ENCODE results near the gene RND2. TPM values are rescaled to one million over a fixed set of nuclear protein-coding genes. Genes with fewer than 3 reads are reported as not detected.

The RND2 gene
- total RNA-seq, 1 donor = 0.36 TPM

- no peaks in the 10 kb centered on the region for H4K20me1 ChIP-seq (ENCODE audit: insufficient read depth, low read length)
- H3K36me3 ChIP-seq (ENCODE audit: insufficient read depth, low read length) = no peaks in the 10 kb centered on the region
- DNase-seq (ENCODE audit: insufficient read length, low spot score, missing footprints) = no peak
- no peak for TF ChIP-seq CTCF (IDR thresholded peaks at IDR 0.05; ENCODE audit: extremely low read depth, low read depth, low read length)
- H3K9me3 ChIP-seq (ENCODE audit: low read depth, low read length) = no peaks in the 10 kb centered on the region
- no peak overlapping the region for H3K27ac ChIP-seq (ENCODE audit: low read depth, low read length)
- H3K79me2 ChIP-seq (ENCODE audit: insufficient read depth, low read length) = no peaks in the 10 kb centered on the region
- no peak overlapping the region for H3K4me3 ChIP-seq (ENCODE audit: insufficient read depth, low read length)
- no peaks in the 10 kb centered on the region for H3K27me3 ChIP-seq (ENCODE audit: insufficient read depth, low read length)
- no peak overlapping the region for H3K4me2 ChIP-seq (ENCODE audit: insufficient read depth, low read length)
- no peak overlapping the region for H2AFZ ChIP-seq (ENCODE audit: low read length)
- H3K4me1 ChIP-seq (ENCODE audit: insufficient read depth, low read length) = no peaks in the 10 kb centered on the region
Measured at GRCh38 chr17:43070257-43070656, 45.2 kb downstream of the RND2 start.

GRCh38 chr17:43070872-43071271 is 45.8 kb downstream of the RND2 start:
- no peak for DNase-seq (ENCODE audit: insufficient read length, low spot score, missing footprints)
- H2AFZ ChIP-seq (ENCODE audit: low read length) = no peak overlapping the region
- no peaks in the 10 kb centered on the region for H3K36me3 ChIP-seq (ENCODE audit: insufficient read depth, low read length)
- H3K27ac ChIP-seq (ENCODE audit: low read depth, low read length) = no peak overlapping the region
- H3K27me3 ChIP-seq (ENCODE audit: insufficient read depth, low read length) = no peaks in the 10 kb centered on the region
- H4K20me1 ChIP-seq (ENCODE audit: insufficient read depth, low read length) = no peaks in the 10 kb centered on the region
- no peak overlapping the region for H3K4me2 ChIP-seq (ENCODE audit: insufficient read depth, low read length)
- H3K4me3 ChIP-seq (ENCODE audit: insufficient read depth, low read length) = no peak overlapping the region
- TF ChIP-seq CTCF (IDR thresholded peaks at IDR 0.05; ENCODE audit: extremely low read depth, low read depth, low read length) = no peak
- no peaks in the 10 kb centered on the region for H3K79me2 ChIP-seq (ENCODE audit: insufficient read depth, low read length)
- no peaks in the 10 kb centered on the region for H3K4me1 ChIP-seq (ENCODE audit: insufficient read depth, low read length)
- no peaks in the 10 kb centered on the region for H3K9me3 ChIP-seq (ENCODE audit: low read depth, low read length)

GRCh38 chr17:43074869-43075268 is 49.8 kb downstream of the RND2 start:
- no peaks in the 10 kb centered on the region for H3K4me1 ChIP-seq (ENCODE audit: insufficient read depth, low read length)
- H3K27ac ChIP-seq (ENCODE audit: low read depth, low read length) = no peak overlapping the region
- no peaks in the 10 kb centered on the region for H3K27me3 ChIP-seq (ENCODE audit: insufficient read depth, low read length)
- no peak for TF ChIP-seq CTCF (IDR thresholded peaks at IDR 0.05; ENCODE audit: extremely low read depth, low read depth, low read length)
- no peaks in the 10 kb centered on the region for H3K36me3 ChIP-seq (ENCODE audit: insufficient read depth, low read length)
- H3K79me2 ChIP-seq (ENCODE audit: insufficient read depth, low read length) = no peaks in the 10 kb centered on the region
- no peaks in the 10 kb centered on the region for H3K9me3 ChIP-seq (ENCODE audit: low read depth, low read length)
- H2AFZ ChIP-seq (ENCODE audit: low read length) = no peak overlapping the region
- no peak overlapping the region for H3K4me3 ChIP-seq (ENCODE audit: insufficient read depth, low read length)
- no peaks in the 10 kb centered on the region for H4K20me1 ChIP-seq (ENCODE audit: insufficient read depth, low read length)
- DNase-seq (ENCODE audit: insufficient read length, low spot score, missing footprints) = no peak
- H3K4me2 ChIP-seq (ENCODE audit: insufficient read depth, low read length) = no peak overlapping the region

- Histone ChIP-seq H4K20me1 (ENCODE audit: insufficient read depth, low read length) (no peaks in the 10 kb centered on the region), H3K79me2 (ENCODE audit: insufficient read depth, low read length) (no peaks in the 10 kb centered on the region), H3K4me3 (ENCODE audit: insufficient read depth, low read length) (no peak overlapping the region), H3K9me3 (ENCODE audit: low read depth, low read length) (no peaks in the 10 kb centered on the region), H3K27ac (ENCODE audit: low read depth, low read length) (no peak overlapping the region), H2AFZ (ENCODE audit: low read length) (no peak overlapping the region), H3K36me3 (ENCODE audit: insufficient read depth, low read length) (no peaks in the 10 kb centered on the region), H3K27me3 (ENCODE audit: insufficient read depth, low read length) (no peaks in the 10 kb centered on the region), H3K4me1 (ENCODE audit: insufficient read depth, low read length) (peaks cover 5% of the 10 kb centered on the region), H3K4me2 (ENCODE audit: insufficient read depth, low read length) (no peak overlapping the region)
- no peak for DNase-seq (ENCODE audit: insufficient read length, low spot score, missing footprints)
- no peak for TF ChIP-seq CTCF (IDR thresholded peaks at IDR 0.05; ENCODE audit: extremely low read depth, low read depth, low read length)
Measured at GRCh38 chr17:43079641-43080302, 54.7 kb downstream of the RND2 start.

Other genes starting within 250 kb of the RND2 start
- under 0.01 TPM in 1 of 2 replicates, not detected in the other for gene WNK4, start 244.6 kb upstream of the RND2 start, total RNA-seq
- 44.2 and 47.4 TPM in 2 replicates for gene COA3, start 226.5 kb upstream of the RND2 start, total RNA-seq
- gene CNTD1, start 226.4 kb upstream of the RND2 start, total RNA-seq = 0.88 TPM in 1 of 2 replicates, not detected in the other
- 94.8 and 104 TPM in 2 replicates for gene BECN1, start 200.9 kb upstream of the RND2 start, total RNA-seq
- gene PSME3, start 191.8 kb upstream of the RND2 start, total RNA-seq = 79.9 and 81.1 TPM in 2 replicates
- 0.72 and 0.88 TPM in 2 replicates for gene AOC2, start 180.7 kb upstream of the RND2 start, total RNA-seq
- under 0.01 TPM in 1 of 2 replicates, not detected in the other for gene AOC3, start 174.0 kb upstream of the RND2 start, total RNA-seq
- not detected in 2 replicates for gene G6PC1, start 124.4 kb upstream of the RND2 start, total RNA-seq
- 14.1 and 16.2 TPM in 2 replicates for gene AARSD1, start 60.8 kb upstream of the RND2 start, total RNA-seq
- gene PTGES3L, start 45.2 kb upstream of the RND2 start, total RNA-seq = under 0.01 and 0.29 TPM in 2 replicates
- gene RUNDC1, start 44.7 kb upstream of the RND2 start, total RNA-seq = 8.8 and 10.1 TPM in 2 replicates
- gene RPL27, start 26.8 kb upstream of the RND2 start, total RNA-seq = 878 and 1,256 TPM in 2 replicates
- gene IFI35, start 18.4 kb upstream of the RND2 start, total RNA-seq = 28.6 and 45.2 TPM in 2 replicates
- 441 and 449 TPM in 2 replicates for gene VAT1, start 2.8 kb upstream of the RND2 start, total RNA-seq
- gene BRCA1, start 100.1 kb downstream of the RND2 start, total RNA-seq = 5.4 and 7.7 TPM in 2 replicates
- 115 and 121 TPM in 2 replicates for gene NBR1, start 146.0 kb downstream of the RND2 start, total RNA-seq
- 5.1 and 5.6 TPM in 2 replicates for gene TMEM106A, start 186.6 kb downstream of the RND2 start, total RNA-seq
- not detected in 2 replicates for gene CCDC200, start 203.4 kb downstream of the RND2 start, total RNA-seq
- gene RNU2-1, start 208.7 kb downstream of the RND2 start, total RNA-seq = not detected in 2 replicates